BLaER1 (cell line): Measurements from ENCODE around the gene EPB42.
"Not testable (repeated sequence)": the region's sequence is repeated elsewhere in the genome, so short reads cannot be mapped to it uniquely, and the experiment has no call there.

ENCODE experiments used
- H3K27ac ChIP-seq: shearing (Covaris generic); formaldehyde crosslinking; 2 replicates; pipeline ENCODE4 v1.8.1; 2022
- H3K27me3 ChIP-seq: shearing (Covaris generic); formaldehyde crosslinking; 2 replicates; pipeline ENCODE4 v1.8.1; 2022
- H3K36me3 ChIP-seq: shearing (Covaris generic); formaldehyde crosslinking; 2 replicates; pipeline ENCODE4 v1.8.1; 2022
- H3K4me1 ChIP-seq: shearing (Covaris generic); formaldehyde crosslinking; 2 replicates; pipeline ENCODE4 v1.8.1; 2022
- H3K4me2 ChIP-seq: shearing (Covaris generic); formaldehyde crosslinking; 2 replicates; pipeline ENCODE4 v1.8.1; 2022
- H3K4me3 ChIP-seq: shearing (Covaris generic); formaldehyde crosslinking; 2 replicates; pipeline ENCODE4 v1.8.1; 2022
- H3K9ac ChIP-seq: shearing (Covaris generic); formaldehyde crosslinking; 2 replicates; pipeline ENCODE4 v1.8.1; 2022
- H3K9me3 ChIP-seq: shearing (Covaris generic); formaldehyde crosslinking; 2 replicates; pipeline ENCODE4 v1.8.1; 2022
- H4K20me1 ChIP-seq: shearing (Covaris generic); formaldehyde crosslinking; 2 replicates; pipeline ENCODE4 v1.8.1; 2022
- Cebpa-rat ChIP-seq: shearing (Covaris generic); IDR thresholded peaks from 2 replicates; pipeline ENCODE4 v1.8.1; 2022

The EPB42 gene

DNA sequence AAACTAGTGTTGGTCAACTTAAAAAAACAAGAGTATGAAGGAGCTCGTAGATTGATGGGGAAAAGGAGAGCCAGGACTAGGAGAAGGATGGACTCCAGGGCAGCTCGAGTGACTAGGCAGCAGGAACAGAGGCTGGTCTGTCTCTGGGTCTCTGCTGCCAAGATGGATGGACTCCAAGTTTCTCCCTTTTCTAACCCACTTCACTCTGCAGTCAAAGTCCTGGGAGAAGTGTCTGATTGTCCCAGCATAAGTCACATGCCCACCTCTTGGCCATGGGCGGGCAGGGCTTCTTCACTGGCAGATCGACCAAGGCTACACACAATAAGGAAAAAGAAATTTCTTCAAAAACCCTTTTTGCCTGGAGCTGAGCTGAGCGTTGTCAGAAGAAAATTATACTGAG, 9.2 kb upstream of the EPB42 start:
- no peak overlapping the region for H3K9ac ChIP-seq
- H3K9me3 ChIP-seq, result peaks cover 9% of the 10 kb centered on the region
- H3K4me2 ChIP-seq, result no peak overlapping the region
- H3K27ac ChIP-seq, result no peak overlapping the region
- H3K4me1 ChIP-seq, result peaks cover 26% of the 10 kb centered on the region
- H3K27me3 ChIP-seq, result no peaks in the 10 kb centered on the region
- H4K20me1 ChIP-seq, result no peaks in the 10 kb centered on the region
- no peaks in the 10 kb centered on the region for H3K36me3 ChIP-seq
- no peak overlapping the region for H3K4me3 ChIP-seq
- TF ChIP-seq Cebpa-rat, result no peak

DNA sequence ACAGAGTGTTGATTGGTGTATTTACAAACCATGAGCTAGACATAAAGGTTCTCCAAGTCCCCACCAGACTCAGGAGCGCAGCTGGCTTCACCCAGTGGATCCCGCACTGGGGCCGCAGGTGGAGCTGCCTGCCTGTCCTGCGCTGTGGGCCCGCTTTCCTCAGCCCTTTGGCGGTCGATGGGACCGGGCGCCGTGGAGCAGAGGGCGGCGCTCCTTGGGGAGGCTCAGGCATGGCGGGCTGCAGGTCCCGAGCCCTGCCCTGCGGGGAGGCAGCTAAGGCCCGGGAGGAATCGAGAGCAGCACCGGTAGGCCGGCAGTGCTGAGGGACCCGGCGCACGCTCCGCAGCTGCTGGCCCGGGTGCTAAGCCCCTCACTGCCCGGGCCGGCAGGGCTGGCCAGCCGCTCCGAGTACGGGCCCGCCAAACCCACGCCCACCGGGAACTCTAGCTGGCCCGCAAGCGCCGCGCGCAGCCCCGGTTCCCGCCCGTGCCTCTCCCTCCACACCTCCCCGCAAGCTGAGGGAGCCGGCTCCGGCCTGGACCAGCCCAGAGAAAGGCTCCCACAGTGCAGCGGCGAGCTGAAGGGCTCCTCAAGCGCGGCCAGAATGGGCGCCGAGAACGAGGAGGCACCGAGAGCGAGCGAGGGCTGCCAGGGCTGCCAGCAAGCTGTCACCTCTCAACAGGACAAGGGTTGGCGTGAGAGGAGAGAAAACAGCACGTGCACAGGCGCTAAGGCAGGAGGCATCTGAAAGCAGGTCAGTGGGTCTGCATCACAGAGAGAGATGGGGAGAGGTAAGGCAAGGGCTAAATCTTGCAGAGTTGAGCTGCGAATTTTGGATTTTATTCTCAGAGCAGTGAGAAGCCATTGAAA, 5.9 kb upstream of the EPB42 start:
- no peak overlapping the region for H3K4me3 ChIP-seq
- H3K36me3 ChIP-seq, result no peaks in the 10 kb centered on the region
- no peak overlapping the region for H3K9ac ChIP-seq
- H3K9me3 ChIP-seq, result peaks cover 9% of the 10 kb centered on the region
- H3K27me3 ChIP-seq, result no peaks in the 10 kb centered on the region
- H3K4me1 ChIP-seq, result peaks cover 4% of the 10 kb centered on the region; the same call in 1 of the 2 replicates
- H3K4me2 ChIP-seq, result no peak overlapping the region
- no peak overlapping the region for H3K27ac ChIP-seq
- no peak for TF ChIP-seq Cebpa-rat
- H4K20me1 ChIP-seq, result no peaks in the 10 kb centered on the region

DNA sequence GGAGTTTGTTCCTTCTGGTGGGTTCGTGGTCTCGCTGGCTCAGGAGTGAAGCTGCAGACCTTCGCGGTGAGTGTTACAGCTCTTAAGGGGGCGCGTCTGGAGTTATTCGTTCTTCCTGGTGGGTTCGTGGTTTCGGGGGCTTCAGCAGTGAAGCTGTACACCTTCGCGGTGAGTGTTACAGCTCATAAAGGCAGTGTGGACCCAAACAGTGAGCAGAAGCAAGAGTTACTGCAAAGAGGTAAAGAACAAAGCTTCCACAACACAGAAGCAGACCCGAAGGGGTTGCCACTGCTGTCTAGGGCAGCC, 5.1 kb upstream of the EPB42 start:
- not testable (repeated sequence) for H3K4me3 ChIP-seq, H3K27me3 ChIP-seq, H4K20me1 ChIP-seq, H3K4me2 ChIP-seq, H3K9me3 ChIP-seq, H3K27ac ChIP-seq, H3K9ac ChIP-seq, H3K36me3 ChIP-seq, H3K4me1 ChIP-seq

DNA sequence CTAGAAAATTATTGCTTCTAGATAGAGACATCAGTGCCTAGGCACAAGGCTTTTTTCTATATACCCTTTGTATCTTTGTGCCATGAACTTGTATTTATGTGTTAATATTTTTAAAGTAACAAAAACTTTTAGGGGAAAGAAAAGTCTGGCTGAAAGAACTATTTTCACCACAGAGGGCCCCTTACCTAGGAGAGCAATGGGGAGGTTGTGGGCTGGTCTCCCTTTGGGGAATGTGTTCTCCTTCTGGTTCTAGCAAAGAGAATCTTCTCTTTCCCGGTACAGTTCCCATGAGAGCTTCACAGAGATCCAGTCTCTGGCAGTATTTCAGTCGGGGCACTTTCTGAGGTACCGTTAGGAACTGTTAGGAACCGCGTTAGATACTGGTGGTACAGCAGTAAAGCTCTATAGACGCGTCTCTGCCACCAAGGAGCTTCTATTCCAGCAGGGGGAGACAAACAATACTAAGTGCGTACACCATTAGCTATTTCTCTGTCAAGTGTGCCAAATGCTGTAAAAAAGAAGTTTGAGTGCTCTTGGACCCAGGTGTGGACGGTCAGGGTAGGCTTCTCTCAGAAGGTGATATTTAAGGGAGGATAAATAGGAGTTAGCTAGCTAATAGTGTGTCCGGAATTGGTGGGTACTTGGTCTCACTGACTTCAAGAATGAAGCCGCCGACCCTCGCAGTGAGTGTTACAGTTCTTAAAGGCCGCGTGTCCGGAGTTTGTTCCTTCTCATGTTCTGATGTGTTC, 4.6 kb upstream of the EPB42 start:
- Histone ChIP-seq H3K36me3 (no peaks in the 10 kb centered on the region), H3K9ac (no peak overlapping the region), H3K4me1 (peaks cover 4% of the 10 kb centered on the region; the same call in 1 of the 2 replicates), H3K4me2 (no peak overlapping the region), H4K20me1 (no peaks in the 10 kb centered on the region), H3K27ac (no peak overlapping the region), H3K9me3 (peaks cover 9% of the 10 kb centered on the region), H3K27me3 (no peaks in the 10 kb centered on the region), H3K4me3 (no peak overlapping the region)
- no peak for TF ChIP-seq Cebpa-rat

DNA sequence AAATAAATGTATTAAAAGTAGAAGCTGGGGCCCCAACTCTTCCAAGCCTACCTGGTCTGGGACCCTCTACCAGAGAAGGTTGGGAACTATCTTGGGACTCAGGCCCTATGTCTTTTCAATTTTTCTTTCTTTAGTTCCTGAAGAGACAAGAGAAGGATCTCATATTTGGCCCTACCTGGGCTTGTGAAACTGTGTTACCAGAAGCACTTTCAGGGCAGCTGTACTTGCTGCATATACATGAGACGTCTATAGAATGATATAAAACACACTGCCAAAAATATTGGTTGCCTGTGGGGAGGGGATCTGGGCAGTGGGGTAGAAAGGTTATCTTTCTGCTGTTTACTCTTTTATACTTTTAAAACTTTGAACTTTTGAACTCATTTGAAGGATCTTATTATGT, 604 bp upstream of the EPB42 start:
- TF ChIP-seq Cebpa-rat, result no peak
- H3K36me3 ChIP-seq, result no peaks in the 10 kb centered on the region

DNA sequence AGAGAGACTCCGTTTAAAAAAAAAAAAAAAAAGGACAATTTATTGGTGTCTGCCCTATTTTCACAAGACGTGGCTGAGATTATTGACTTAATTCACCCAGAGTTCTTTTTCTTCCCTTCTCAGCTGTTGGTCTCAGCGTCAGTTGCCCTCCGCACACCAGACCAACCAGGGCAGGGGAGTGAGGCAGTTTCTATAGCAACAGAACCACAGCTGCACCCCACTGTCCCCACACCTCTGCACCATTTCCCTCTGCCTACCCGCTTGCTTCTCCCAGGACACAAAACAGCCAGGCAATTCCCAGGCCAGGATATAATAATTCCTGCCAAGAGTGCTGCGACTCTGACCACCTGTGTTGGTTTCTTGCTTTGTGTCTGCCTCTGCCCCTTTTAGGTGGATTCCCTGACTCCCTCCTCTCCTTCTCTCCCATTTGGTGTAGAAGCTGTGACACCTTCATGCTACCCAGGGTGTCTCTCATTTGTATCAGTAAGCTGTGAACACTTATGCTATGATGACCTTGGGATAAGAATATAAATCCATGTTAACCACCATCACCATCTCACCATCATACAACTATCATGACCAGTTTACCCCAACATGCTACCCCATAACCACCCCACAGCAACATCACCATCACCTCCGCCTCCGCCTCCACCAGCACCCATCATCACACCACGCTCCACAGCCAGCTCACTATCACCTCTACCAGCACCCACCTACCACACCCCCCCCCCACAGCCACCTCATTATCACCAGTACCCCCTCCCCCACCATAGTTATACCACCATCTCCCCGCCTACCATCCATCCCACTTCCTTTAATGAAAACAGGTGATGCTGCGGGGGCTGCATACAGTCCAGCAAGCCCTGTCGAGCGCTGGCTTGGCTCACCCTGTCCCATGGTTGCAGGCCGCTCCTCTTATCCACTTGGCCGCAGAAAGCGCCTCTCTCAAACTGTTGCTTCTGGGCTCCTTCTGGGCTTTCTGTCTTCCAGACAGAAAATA, 589 bp downstream of the EPB42 start:
- TF ChIP-seq Cebpa-rat, result no peak
- Histone ChIP-seq H3K36me3 (no peaks in the 10 kb centered on the region), H3K27ac (no peak overlapping the region)

More for the DNA sequence above, 604 bp upstream of the EPB42 start:
- Histone ChIP-seq H3K4me1 (peaks cover 4% of the 10 kb centered on the region; the same call in 1 of the 2 replicates), H4K20me1 (no peaks in the 10 kb centered on the region), H3K9ac (no peak overlapping the region), H3K9me3 (peaks cover 5% of the 10 kb centered on the region), H3K27me3 (no peaks in the 10 kb centered on the region), H3K27ac (no peak overlapping the region), H3K4me3 (no peak overlapping the region), H3K4me2 (no peak overlapping the region)

DNA sequence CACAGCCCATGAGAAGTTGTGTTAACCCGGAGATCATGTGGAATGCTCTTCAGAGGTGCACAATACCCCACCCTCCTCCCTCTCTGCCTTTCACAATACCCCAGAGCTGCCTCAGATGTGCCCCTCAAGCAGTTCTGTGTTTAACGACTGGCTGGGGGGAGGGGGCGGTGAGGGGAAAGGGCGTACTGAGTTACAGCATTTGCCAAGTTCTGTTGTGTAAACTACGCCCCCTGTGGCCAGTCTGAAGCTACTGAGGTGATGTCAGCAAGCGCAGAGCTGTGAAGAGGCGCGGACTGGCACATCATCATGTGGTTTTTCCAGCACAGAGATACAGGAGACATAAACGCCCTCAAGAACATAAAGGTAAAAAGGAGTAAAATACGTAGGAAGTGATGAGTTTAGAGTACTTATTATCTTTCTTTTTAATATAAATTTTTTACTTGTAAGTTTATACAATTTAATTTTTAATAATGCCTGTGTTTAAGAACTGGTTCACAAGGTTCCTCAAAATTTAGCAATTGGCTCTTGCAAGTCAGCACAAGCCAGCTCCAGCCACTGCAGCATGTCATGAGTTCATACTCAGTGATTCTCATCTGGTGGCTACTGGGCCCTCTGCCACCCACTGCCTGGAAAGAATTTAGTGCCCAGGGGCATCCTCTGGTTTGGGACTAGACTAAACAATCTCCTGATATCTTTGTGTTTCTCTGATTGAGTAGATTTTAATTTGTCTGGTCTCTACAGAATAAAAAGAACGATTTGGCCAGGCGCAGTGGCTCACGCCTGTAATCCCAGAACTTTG, 1.7 kb downstream of the EPB42 start:
- Histone ChIP-seq H3K4me1 (no peaks in the 10 kb centered on the region), H3K4me3 (no peak overlapping the region), H3K27ac (no peak overlapping the region), H3K27me3 (no peaks in the 10 kb centered on the region), H3K9ac (no peak overlapping the region), H3K9me3 (peaks cover 3% of the 10 kb centered on the region; the same call in 1 of the 2 replicates), H3K4me2 (no peak overlapping the region), H4K20me1 (no peaks in the 10 kb centered on the region), H3K36me3 (no peaks in the 10 kb centered on the region)
- no peak for TF ChIP-seq Cebpa-rat

More for the DNA sequence above, 589 bp downstream of the EPB42 start:
- H3K4me1 ChIP-seq, result no peaks in the 10 kb centered on the region
- H3K4me2 ChIP-seq, result no peak overlapping the region
- no peak overlapping the region for H3K4me3 ChIP-seq
- no peaks in the 10 kb centered on the region for H4K20me1 ChIP-seq
- no peak overlapping the region for H3K9ac ChIP-seq
- no peaks in the 10 kb centered on the region for H3K27me3 ChIP-seq
- peaks cover 3% of the 10 kb centered on the region; the same call in 1 of the 2 replicates for H3K9me3 ChIP-seq

DNA sequence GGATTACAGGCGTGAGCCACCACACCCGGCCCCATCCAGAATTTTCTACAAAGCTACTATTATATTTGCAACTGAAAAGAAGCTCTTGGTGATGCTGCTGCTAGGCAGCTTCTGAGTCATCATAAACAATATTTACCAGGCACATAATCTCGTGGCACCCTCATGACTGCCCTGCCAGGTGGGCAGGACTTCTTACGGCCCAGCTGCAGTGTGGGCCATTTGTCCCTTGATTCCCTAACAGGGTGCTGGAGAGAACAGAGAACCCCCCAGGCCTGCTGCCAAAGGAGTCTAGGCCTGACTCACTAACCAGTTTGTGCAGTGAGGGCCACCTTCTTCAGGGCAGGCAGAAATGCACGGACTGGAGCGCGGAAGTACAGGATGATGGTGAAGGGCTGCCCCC, 4.9 kb downstream of the EPB42 start:
- no peak for TF ChIP-seq Cebpa-rat
- no peak overlapping the region for H3K9ac ChIP-seq
- no peaks in the 10 kb centered on the region for H3K36me3 ChIP-seq
- no peaks in the 10 kb centered on the region for H4K20me1 ChIP-seq
- H3K4me1 ChIP-seq, result no peaks in the 10 kb centered on the region
- peaks cover 3% of the 10 kb centered on the region; the same call in 1 of the 2 replicates for H3K9me3 ChIP-seq
- H3K27ac ChIP-seq, result no peak overlapping the region
- no peak overlapping the region for H3K4me3 ChIP-seq
- H3K27me3 ChIP-seq, result no peaks in the 10 kb centered on the region
- no peak overlapping the region for H3K4me2 ChIP-seq
